NCI-H1417 (cell line): ENCODE measurements around the gene RHOF.
"Not testable (repeated sequence)": the region's sequence is repeated elsewhere in the genome, so short reads cannot be mapped to it uniquely, and the experiment has no call there.

Experiments used
- DNase-seq, 3 experiments: peaks; one replicate each; lab custom pipeline; 2025; lab: John Stamatoyannopoulos, UW

RHOF gene

DNA sequence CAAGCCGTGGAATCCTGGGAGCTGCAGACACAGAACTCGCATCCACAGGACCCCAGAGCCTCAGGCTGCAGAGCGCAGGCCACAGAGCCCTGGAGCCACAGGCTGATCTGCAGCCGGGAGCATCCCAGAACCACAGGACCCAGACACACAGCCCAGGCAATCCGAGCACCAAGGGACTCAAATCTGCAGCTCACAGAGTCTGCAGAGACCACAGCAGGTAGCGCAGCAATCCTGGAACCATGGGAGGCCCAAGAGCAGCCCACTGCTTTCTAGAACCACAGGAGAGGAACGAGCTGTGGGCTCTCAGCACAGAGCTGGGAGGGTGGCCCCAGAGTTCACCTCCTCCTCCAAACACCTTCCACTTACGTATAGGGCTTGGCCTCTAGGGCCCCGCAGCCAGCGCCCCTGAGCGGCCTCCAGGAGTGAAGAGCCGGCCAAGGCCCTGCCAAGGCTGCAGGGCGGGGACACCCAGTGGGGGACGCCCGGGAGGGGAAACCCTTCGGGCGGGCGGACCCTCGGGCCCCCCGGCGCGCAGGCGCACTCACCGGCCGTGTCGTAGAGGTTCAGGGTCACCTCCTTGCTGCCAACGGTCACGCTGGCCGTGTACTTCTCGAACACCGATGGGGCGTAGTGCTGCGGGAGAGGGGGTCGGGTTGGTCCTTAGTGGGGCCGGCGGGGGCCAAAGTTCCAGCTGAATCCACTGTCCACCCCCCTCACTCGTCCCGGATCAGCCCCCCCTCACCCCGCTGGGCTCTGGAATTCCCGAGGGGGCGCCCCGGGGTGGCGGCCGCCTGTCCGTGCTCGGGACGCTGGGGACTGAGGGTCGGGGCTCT lies 665 bp downstream of the RHOF start:
- DNase-seq = no peak

DNA sequence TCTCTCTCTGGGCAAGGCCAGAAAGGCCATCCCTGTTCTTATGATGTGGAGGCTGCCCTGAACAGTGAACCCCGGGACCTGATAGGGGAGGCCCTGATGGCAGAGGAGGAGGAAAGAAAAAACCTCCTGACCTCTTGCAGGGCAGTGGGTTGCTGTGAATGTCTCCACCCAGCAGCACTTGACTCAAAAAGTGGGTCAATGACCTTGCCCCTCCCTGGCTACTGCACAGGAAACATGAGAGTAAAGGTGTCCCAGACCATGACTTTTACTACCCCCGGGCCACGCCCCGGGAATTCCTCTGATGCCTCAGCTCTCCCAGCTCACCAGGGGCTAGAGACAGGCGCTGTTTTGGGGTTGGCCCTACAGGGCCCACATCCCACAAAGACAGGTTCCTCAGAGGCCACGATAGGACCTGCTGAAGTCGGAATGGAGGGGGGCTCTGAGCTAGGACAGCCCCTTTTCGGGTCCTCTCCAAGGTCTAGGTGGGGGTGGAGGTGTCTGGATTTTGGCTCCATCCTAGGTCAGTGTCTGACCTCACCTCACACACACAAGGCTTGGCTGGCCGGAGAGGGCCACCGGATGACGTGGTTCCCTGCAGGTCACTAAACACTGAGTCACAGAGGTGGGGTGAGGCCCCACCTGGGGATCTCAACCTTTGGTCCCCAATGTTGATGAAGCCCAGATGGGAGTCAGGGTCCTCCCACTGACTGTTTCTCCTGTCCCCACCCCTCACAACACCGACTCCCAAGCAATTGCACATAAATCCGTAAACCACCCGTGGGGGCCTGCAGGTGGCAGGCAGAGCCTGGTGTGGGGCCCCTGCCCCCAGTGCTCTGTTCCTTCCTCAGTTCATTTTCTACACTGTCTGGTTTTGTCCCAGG lies 1.6 kb downstream of the RHOF start:
- no peak for DNase-seq

DNA sequence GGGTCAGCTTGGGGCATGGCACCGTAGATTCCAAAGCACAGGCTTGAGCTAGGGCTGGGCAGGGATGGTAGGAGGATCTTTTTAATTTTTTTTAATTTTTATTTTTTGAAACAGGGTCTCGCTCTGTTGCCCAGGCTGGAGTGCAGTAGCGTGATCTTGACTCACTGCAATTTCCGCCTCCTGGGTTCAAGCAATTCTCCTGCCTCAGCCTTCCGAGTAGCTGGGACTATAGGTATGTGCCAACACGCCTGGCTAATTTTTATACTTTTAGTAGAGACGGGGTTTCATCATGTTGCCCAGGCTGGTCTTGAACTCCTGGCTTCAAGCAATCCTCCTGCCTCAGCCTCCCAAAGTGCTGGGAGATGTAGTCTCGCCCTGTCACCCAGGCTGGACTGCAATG lies 2.7 kb downstream of the RHOF start:
- not testable (repeated sequence) for DNase-seq

DNA sequence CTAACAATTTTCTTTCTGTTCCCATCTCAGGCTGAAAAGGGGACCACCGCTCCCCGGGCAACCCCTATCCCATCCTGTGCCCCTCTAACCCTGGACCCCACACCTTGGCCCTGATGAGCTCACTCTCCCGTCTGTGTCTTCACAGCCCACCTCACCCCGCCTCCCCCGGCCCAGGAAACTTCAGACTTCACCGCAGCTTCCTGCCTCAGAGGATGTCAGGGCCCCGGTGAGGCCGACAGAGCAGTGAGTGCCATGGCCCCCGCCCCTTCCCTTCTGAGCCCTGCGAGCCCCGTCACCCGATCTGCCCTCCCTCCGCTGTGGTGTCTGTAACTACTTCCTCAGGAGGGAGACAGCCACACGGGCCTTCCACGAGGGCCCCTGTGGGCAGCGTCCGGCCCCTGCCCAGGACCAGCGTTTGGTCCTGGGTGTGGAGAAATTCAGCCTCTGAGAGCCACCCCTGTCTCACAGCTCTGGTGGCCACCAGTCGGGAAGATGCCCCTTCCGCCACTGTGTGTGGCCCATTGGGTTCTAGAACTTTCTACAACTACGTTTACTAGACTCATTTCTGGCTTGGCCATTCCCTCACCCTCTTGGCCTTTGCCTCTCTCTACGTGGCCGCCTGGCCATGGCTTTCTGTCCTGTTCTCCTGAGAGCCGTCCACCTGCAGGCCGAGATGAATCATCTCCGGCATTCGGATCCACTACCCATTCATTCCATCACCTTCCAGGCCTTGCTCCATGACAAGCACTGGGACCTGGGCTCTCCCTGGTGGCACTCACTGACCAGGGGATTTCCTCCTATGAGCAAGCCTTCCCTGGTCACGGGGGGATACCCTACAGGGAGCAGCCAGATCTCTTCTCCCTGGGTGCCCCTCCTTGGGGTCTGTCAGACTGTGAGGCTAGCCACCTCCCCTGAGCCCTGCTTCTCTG lies 3.4 kb downstream of the RHOF start:
- no peak for DNase-seq

DNA sequence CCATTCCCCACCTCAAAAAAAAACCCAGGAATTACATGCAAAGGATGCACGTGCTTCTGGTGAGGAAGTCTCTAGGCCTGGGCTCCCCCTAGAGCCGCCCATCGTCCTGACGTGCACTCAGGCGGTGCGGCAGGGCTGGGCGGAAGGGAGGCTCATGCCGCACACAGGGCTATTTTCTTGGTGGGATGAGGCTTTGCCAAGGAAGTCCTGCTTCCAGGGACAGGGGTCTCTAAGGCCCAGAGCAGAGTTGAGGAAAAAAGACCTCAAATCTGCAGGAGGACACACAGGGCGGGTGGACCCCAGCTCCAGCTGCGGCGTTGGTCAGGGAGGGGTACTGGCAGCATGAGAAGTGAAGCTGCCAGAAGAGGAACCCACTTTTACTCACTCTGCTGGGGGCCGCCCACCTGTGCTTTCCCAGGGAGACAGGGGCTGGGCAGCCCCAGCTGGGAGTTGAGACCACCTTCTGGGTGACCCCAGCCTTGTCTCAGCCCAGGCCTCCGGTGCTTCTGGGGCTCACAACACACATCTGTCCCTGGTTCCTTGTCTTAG lies 4.2 kb downstream of the RHOF start:
- DNase-seq = no peak

DNA sequence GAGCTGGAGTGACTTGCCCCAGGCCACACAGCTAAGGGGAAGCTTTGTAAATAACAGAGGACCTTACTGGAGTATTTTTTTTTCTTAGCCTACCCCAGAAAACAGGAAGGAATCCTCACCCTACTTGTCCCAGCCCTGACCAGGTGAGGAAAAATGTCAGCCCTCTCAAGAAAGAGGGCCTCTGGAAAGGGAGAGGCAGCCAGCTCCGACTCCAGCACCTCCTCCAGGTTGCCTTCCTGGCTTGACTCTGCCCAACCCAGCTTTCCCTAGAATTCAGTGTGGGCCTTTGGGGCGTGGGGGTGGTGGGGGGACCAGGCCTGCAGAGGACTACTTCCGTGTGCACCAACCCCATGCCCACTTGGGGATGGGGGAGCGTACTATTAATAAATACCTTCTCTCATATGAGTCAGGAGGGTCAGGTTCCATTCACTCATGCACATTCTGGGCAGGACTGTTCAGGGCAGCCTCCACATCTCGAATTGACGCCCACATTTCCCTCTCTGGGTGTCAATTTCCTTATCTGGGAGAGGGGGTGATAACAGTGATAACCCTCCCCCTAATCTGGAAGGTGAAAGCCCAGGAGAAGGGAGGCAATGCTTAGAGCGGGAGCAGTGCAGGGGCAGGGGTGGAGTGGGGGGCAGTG lies 5.2 kb downstream of the RHOF start:
- no peak for DNase-seq

DNA sequence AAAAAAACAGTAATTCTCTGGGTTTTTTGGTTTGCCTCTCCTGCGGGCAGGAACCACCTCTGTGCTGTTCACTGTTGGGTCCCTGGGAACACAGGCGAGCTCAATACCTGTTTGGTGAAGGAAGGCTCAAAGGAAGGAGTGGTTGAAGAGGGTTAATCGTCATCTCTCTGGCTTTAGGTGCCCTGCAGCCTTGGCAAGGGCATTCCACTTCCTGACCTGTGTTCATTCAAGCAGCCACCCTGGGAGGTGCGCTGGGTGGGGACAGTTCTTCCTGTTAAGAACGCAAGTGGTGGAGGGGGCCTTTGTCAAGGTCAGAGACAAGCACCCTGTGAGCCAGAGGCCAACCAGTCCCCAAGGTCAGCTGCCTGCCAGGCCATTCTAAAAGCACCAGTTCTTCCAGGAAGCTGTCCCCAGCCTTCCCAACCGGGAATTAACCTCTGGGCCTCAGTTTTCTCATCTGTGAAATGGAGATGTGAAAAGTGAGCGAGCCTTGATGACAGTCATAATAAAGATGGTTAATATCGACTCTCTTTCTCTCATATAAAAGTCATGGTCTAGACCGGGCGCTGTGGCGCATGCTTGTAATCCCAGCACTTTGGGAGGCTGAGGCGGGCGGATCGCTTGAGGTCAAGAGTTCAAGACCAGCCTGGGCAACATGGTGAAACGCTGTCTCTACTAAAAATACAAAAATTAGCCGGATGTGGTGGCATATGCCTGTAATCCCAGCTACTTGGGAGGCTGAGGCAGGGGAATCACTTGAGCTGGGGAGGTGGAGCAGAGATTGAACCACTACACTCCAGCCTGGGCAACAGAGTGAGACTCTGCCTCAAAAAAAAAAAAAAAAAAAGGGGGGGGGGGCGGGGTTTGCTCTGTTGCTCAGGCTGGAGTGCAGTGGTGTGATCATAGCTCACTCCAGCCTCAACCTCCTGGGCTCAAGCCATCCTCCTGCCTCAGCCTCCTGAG lies 6.1 kb downstream of the RHOF start:
- no peak for DNase-seq

DNA sequence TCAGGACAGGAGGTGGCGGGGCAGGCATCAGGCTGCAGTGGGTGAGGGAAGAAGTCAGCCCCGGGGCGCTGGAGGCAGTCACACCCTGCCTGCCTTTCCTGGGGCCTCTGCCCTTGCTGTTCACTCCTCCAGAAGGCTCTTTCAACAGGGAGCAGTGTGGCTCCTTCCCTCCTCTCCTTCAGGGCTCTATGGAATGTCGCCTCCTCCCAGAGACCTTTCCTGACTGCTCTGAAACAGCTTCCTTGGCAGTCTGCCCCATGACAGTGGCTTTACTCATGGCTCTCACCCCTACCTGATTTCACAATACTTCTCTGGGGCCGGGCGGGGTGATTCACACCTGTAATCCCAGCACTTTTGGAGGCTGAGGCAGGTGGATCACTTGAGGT lies 7.1 kb downstream of the RHOF start:
- no peak for DNase-seq

DNA sequence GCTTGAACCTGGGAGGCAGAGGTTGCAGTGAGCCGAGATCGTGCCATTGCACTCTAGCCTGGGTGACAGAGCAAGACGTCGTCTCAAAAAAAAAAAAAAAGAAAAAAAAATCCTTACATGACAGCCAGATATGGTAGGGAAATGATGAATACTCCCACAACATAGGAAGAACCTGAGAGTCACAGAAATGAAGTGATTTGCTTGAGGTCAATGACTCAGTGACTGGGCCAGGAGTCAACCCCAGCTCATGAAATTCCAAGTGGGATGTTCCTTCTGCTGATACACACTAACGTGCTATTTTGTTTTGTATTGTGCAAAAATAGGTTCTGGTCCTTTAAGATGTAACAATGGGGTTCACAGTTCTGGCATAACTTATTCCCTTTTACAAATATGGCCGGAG lies 9.0 kb downstream of the RHOF start:
- no peak for DNase-seq

DNA sequence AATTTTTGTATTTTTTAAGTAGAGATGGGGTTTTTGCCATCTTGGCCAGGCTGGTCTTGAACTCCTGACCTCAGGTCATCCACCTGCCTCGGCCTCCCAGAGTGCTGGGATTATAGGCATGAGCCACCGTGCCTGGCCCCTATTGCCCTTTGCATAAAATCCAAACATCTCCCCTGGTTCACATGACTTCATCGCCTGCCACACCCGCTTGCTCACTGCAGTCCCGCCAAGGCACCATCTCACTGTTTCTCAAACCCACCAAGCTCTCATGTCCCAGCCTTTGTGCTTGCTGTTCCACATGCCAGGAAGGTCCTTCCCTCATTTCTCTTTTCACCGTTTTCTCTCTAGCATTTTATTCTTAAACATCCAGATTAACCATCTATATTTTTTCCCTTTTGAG lies 9.7 kb downstream of the RHOF start:
- DNase-seq = no peak

DNA sequence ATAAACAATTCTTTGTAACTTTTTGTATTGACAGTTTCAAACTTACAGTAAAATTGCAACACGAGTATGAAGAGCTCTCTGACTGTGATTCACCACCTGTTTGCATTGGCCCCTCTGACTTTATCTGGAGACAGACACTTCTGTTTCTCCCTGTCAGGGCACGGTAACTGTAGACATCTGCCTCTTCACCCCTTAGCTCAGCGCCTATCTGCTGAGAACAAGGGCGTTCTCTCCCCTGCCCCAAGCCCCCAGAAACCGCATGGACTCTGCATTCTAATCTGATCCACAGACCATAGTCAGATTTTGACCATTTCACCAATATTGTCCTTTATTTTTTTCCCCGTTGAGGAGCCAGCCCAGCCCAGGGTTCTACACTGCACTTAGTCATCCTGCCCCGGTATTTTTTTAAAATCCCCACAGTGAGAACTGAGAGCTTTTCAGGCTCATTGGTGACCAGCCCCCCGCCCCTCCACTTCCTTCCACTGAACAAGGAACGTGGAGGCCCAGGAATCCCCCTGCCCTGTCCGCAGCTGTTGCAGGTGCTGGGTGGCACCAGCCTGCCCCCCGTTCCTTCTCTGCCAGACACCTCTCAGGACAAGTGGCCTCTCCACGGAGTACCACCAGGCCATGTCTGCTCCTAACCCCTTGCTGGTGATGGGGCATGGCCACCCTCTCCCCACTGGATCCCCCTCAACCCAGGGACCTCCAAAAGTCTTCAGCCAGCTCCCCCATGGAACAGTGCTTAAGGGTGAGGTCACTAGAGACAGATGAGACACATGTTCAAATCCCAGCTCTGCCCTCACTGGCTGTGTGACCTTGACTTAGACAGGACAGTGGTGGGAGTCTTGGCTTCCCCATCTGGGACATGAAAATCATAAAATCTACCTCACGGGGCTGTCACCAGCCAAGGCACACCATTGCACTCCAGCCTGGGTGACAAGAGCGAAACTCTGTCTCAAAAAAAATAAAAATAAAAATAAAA lies 11.2 kb downstream of the RHOF start:
- no peak for DNase-seq

DNA sequence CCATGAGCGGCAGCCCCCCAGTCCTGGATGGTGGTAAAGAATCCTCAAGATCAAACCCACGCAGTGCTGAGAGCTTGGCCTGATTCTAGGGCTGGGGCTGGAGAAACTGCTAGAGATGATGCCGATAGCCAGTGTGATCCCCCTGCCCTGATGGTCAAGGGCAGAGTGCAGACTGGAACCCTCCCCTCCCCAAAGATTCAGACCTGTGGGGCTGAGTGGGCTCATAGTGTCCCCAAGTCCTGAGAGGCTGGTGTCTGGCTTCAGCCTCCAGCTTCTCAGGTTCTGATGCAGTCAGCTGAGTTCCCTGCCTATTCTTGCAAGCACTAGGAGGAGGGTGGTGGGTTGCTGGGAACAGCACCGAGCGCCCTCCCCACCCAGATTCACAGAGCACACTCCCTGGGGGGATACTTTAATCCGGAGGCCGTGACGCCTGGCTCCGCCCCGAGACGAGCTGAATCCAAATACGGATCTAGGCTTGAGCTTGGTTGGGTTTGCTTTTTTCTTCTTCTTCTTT lies 11.9 kb downstream of the RHOF start:
- DNase-seq = peak in 1 of 3 experiments; percentile 47

DNA sequence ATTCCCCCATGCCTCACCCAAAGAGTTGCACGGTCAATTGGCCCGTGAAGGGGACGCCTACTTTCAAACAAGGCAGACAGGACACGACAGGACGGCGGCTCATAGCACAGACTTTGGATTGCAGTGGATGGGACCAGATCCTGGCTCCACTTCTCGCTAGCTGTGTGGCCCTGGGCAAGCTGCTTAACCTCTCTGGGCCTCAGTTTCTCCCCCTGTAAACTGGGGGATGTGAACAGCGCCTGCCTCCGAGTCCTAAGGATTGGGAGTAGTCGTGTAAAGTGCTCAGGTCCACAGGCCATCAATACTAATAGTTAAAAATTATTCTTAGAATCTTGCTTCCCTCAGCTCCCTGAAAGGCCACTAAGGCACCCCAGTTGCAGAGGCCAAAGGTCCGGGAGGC lies 13.1 kb downstream of the RHOF start:
- DNase-seq = no peak

DNA sequence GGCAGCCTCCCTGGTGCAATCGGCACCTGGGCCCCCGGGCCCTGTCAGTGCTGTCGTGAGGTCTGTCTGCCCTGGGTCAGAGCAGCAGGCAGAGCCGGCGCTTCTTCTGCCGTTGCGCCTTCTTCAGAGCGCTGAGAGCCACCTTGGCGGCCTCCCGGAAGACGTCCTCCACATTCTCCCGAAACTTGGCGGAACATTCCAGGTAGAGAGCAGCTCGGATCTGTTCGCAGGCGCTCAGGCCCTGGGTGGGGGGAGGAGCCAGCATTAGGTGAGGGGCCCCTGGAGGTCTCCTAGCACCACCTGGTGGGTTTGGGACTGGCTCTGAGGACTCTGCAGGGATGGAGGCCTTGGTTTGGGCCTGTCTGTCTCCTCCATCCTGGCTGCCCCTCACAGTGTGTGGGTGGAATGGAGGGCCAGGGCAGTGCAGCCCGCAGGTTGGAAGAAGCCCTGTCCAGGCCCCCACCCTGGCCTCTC lies 14.0 kb downstream of the RHOF start:
- DNase-seq = no peak

DNA sequence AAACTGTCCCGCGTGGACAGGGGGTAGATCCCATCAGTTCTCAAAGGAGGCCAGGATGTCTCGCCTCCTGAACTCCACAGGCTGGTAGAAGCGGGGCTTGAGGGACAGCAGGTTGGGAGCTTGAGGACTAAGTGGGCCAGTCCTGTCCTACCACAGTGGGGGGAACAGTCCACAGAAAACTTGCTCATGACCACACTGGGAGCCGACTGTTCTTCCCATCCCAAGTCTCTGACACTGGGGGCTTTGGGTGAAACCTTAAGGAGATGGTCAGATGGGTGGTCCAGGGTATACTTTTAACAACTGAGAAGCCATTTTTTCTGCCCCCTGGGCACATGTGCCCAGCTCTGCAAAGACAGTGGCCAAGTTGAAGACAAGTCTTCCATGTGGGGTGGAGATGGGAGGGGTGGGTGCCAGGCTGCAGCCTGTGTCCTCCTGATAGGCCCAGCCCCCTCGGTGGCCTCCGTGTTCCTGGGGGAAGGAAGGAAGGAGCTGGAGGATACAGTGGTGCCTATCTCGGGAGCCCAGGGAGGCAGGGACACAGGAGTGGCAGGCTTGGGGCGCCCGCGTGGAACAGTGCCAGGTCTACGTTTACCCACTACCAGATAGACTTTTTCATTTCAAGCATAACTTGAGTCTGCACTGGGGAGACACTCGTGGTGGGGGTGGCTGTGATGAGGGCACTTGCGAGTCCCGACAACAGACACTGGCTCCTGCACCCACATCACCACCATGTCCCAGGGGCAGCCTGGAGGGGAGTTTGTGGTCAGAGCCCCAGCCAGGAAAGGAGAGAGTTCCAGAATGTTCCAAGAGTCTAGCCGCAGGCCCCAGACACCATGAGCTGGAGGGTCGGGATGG lies 14.7 kb downstream of the RHOF start:
- no peak for DNase-seq

DNA sequence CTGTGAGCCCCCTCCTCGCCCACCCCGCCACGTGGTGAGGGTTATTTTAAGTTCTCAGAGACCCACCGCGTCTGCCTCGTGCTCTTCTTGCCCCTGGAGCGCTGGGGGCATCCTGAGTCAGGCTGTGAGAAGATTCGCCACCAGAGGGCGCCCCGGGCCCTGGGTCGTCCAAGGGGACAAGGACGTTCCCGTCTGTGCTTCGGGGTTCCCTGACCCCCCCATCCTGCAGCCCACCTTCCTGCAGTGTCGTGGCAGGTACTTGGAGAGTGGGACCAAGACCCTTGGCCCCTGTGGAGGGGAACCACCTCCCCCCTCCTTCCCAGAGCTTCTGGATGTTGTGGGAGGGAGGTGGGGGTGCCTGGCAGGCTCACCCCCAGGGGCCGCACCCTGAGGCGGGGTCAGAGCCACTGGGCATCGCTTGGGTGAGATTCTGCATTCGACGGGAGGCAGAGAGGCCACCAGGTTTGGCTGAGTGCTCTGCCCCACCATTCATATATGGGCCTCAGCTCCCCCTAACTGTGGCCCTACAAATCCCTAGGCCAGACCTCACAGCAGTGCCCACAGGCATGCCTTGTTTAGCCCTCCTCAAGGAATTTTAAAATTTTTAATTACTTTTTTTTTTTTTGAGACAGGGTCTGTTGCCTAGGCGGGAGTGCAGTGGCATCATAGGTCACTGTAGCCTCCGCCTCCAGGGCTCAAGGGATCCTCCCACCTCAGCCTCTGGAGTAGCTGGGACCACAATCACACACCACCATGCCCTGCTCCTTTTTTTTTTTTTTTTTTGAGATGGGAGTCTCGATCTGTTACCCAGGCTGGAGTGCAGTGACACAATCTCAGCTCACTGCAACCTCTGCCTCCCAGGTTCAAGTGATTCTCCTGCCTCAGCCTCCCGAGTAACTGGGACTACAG lies 17.0 kb downstream of the RHOF start:
- DNase-seq = peak; percentile 58 to 71 (median 69)
